Vagina (tissue), 2 donors: Measurements from ENCODE around the gene ME2. TPM values are rescaled to one million over a fixed set of nuclear protein-coding genes. Genes with fewer than 3 reads are reported as not detected.
"Not testable (repeated sequence)": the region's sequence is repeated elsewhere in the genome, so short reads cannot be mapped to it uniquely, and the experiment has no call there.

Experiments
- DNase-seq, 2 donors: peaks; one replicate each; pipeline ENCODE4 v3.0.0-alpha.2; 2017; ENCODE audit errors: extremely low spot score in 2 of 2
- H3K27ac ChIP-seq: fragments of 200-600 bp; sonication (generic); one replicate; pipeline ENCODE4 v1.5.1; 2019
- H3K27me3 ChIP-seq: fragments of 200-600 bp; sonication (generic); one replicate; pipeline ENCODE4 v1.5.1; 2019
- H3K36me3 ChIP-seq, 2 donors: fragments of 200-600 bp; sonication (generic); one replicate each; pipeline ENCODE4 v1.5.1; 2017 to 2019
- H3K4me1 ChIP-seq: fragments of 200-600 bp; sonication (generic); one replicate; pipeline ENCODE4 v1.5.1; 2019
- H3K4me3 ChIP-seq, 2 donors: fragments of 200-600 bp; sonication (generic); 1 replicate in 1 of 2; 2 replicates in 1 of 2; pipeline ENCODE4 v1.5.1; 2016 to 2019
- H3K9me3 ChIP-seq: fragments of 200-600 bp; sonication (generic); one replicate; pipeline ENCODE4 v1.5.1; 2019
- CTCF ChIP-seq, 3 experiments: fragments of 450-650 bp in 2 of 3; fragments of 200-600 bp in 1 of 3; sonication (generic) in 1 of 3; IDR thresholded peaks; one replicate each; pipeline ENCODE4 v1.5.1; 2017 to 2019; ENCODE audit warnings: antibody characterized with exemption in 3 of 3, mild to moderate bottlenecking in 2 of 3, moderate library complexity in 2 of 3
- POLR2A ChIP-seq, 2 donors: fragments of 450-650 bp; IDR thresholded peaks; one replicate each; pipeline ENCODE4 v1.6.1; 2017; ENCODE audit warnings: antibody characterized with exemption in 2 of 2, mild to moderate bottlenecking in 2 of 2, moderate library complexity in 2 of 2
- POLR2AphosphoS5 ChIP-seq, 2 donors: sonication (generic); formaldehyde crosslinking; IDR thresholded peaks; one replicate each; pipeline ENCODE4 v1.9.0; 2017; ENCODE audit warnings: antibody characterized with exemption in 2 of 2, mild to moderate bottlenecking in 2 of 2, low read depth in 1 of 2; ENCODE audit not compliant: insufficient read depth in 1 of 2
- intact Hi-C: fragments of 100-400 bp; cut with DNase I; formaldehyde crosslinking; loops from one replicate; pipeline ENCODE4 v1.15.1; 2023
- total RNA-seq: library from RNA; depleted of rRNA; stranded (reverse); fragments of >200 nt; gene quantifications from one replicate; pipeline ENCODE4 v1.2.3, GENCODE V29; 2016

ME2 gene
- total RNA-seq, 1 donor from 2014 or later = 32.2 TPM

- Histone ChIP-seq H3K4me1 (no peaks in the 10 kb centered on the region), H3K36me3 (no peaks in the 10 kb centered on the region), H3K9me3 (no peaks in the 10 kb centered on the region), H3K27me3 (no peaks in the 10 kb centered on the region), H3K27ac (no peak overlapping the region), H3K4me3 (no peak overlapping the region)
- TF ChIP-seq POLR2AphosphoS5 (IDR thresholded peaks at IDR 0.05; ENCODE audit: insufficient read depth in 1 of 2, low read depth in 1 of 2) (no peak), POLR2A (IDR thresholded peaks at IDR 0.05) (no peak), CTCF (IDR thresholded peaks at IDR 0.05) (no peak)
- intact Hi-C loops = no loop called here
- no peak for DNase-seq
Measured at GRCh38 chr18:50853863-50854271, 25.1 kb upstream of the ME2 start.

- Histone ChIP-seq H3K4me1 (no peaks in the 10 kb centered on the region), H3K9me3 (no peaks in the 10 kb centered on the region), H3K4me3 (no peak overlapping the region), H3K36me3 (no peaks in the 10 kb centered on the region), H3K27ac (peak overlapping the region; percentile 23), H3K27me3 (no peaks in the 10 kb centered on the region)
- TF ChIP-seq POLR2AphosphoS5 (IDR thresholded peaks at IDR 0.05; ENCODE audit: insufficient read depth in 1 of 2, low read depth in 1 of 2) = no peak
- TF ChIP-seq POLR2A (IDR thresholded peaks at IDR 0.05) = no peak
- TF ChIP-seq CTCF (IDR thresholded peaks at IDR 0.05) = no peak
- no peak for DNase-seq
- intact Hi-C loops = no loop called here
Measured at GRCh38 chr18:50855976-50856757, 22.8 kb upstream of the ME2 start.

GRCh38 chr18:50857166-50857565 lies 21.8 kb upstream of the ME2 start:
- H3K4me1 ChIP-seq, DNase-seq, H3K4me3 ChIP-seq, H3K36me3 ChIP-seq, H3K9me3 ChIP-seq, intact Hi-C loops, H3K27me3 ChIP-seq: not testable (repeated sequence)
- peak overlapping the region; percentile 23 for H3K27ac ChIP-seq

- no peak for TF ChIP-seq POLR2A (IDR thresholded peaks at IDR 0.05)
- H3K4me3 ChIP-seq = no peak overlapping the region
Measured at GRCh38 chr18:50857694-50858093, 21.2 kb upstream of the ME2 start.

GRCh38 chr18:50859793-50860555 lies 18.9 kb upstream of the ME2 start:
- H3K27ac ChIP-seq = no peak overlapping the region

More at GRCh38 chr18:50857694-50858093, 21.2 kb upstream of the ME2 start:
- no peak for DNase-seq
- Histone ChIP-seq H3K27me3 (no peaks in the 10 kb centered on the region), H3K36me3 (no peaks in the 10 kb centered on the region), H3K4me1 (no peaks in the 10 kb centered on the region), H3K9me3 (no peaks in the 10 kb centered on the region), H3K27ac (no peak overlapping the region)
- intact Hi-C loops = no loop called here

More at GRCh38 chr18:50859793-50860555, 18.9 kb upstream of the ME2 start:
- intact Hi-C loops = no loop called here
- DNase-seq = no peak
- Histone ChIP-seq H3K9me3 (no peaks in the 10 kb centered on the region), H3K27me3 (no peaks in the 10 kb centered on the region), H3K36me3 (no peaks in the 10 kb centered on the region), H3K4me1 (no peaks in the 10 kb centered on the region), H3K4me3 (no peak overlapping the region)
- TF ChIP-seq POLR2A (IDR thresholded peaks at IDR 0.05) = no peak
- no peak for TF ChIP-seq POLR2AphosphoS5 (IDR thresholded peaks at IDR 0.05; ENCODE audit: insufficient read depth in 1 of 2, low read depth in 1 of 2)
- TF ChIP-seq CTCF (IDR thresholded peaks at IDR 0.05) = no peak
